ENCODE data around the gene CETP.
"Not testable (repeated sequence)": the region's sequence is repeated elsewhere in the genome, so short reads cannot be mapped to it uniquely, and the experiment has no call there.

DNA sequence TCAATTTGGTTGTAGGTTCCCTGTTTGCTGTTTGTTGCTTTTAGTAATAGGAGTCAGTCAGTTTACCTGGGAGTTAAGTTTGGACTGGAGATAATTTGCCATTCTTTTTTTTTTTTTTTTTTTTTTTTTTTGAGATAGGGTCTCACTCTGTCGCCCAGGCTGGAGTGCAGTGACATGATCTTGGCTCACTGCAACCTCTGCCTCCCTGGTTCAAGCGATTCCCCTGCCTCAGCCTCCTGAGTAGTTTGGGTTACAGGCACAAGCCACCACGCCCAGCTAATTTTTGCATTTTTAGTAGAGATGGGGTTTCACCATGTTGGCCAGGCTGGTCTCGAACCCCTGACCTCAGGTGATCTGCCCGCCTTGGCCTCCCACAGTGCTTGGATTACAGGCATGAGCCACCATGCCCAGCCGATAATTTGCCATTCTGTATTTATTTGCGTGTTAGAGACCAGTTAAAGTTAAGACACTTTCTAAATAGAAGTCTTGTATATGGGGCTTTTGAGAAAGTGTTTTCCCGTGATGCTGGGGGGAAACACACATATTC is 27.1 kb upstream of the CETP start:
- not testable (repeated sequence) for TF ChIP-seq POLR2A (IDR thresholded peaks at IDR 0.05)
- TF ChIP-seq, protein P1, sequence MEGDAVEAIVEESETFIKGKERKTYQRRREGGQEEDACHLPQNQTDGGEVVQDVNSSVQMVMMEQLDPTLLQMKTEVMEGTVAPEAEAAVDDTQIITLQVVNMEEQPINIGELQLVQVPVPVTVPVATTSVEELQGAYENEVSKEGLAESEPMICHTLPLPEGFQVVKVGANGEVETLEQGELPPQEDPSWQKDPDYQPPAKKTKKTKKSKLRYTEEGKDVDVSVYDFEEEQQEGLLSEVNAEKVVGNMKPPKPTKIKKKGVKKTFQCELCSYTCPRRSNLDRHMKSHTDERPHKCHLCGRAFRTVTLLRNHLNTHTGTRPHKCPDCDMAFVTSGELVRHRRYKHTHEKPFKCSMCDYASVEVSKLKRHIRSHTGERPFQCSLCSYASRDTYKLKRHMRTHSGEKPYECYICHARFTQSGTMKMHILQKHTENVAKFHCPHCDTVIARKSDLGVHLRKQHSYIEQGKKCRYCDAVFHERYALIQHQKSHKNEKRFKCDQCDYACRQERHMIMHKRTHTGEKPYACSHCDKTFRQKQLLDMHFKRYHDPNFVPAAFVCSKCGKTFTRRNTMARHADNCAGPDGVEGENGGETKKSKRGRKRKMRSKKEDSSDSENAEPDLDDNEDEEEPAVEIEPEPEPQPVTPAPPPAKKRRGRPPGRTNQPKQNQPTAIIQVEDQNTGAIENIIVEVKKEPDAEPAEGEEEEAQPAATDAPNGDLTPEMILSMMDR (IDR thresholded peaks at IDR 0.05) = not testable (repeated sequence)

Data from thyroid gland (tissue), 4 donors.